Measurements from ENCODE around the gene HSPH1. TPM values are rescaled to one million over a fixed set of nuclear protein-coding genes. Genes with fewer than 3 reads are reported as not detected.
"Not testable (repeated sequence)": the region's sequence is repeated elsewhere in the genome, so short reads cannot be mapped to it uniquely, and the experiment has no call there.

Gene HSPH1
- total RNA-seq, 1 donor from 2014 or later: 26.3 TPM

DNA sequence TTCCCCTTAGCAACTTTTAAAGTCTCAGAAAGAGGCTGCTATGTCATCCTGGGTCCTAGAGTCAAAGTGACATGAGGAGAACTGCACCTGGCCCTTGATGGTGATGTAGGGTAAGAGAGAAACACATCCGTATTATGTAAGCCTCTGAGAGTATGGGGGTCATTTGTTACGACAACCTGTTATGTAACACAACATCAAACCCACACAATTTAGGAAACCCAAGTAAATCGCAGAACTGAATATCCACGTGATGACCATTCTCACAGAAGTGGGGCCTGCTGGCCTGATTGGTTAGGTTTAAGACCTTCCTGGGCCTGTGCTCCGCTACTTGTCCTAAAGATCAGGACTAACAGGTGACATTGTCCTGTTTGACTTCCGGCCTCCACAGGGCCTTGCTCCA is 22.7 kb upstream of the HSPH1 start:
- H3K4me3 ChIP-seq (ENCODE audit: low read depth, low read length): no peak overlapping the region
- FAIRE-seq (peak; percentile 90), DNase-seq (ENCODE audit: low read depth) (no peak)
- no peaks in the 10 kb centered on the region for H3K36me3 ChIP-seq (ENCODE audit: control insufficient read depth, insufficient read depth, low read length)
- TF ChIP-seq, protein P1, sequence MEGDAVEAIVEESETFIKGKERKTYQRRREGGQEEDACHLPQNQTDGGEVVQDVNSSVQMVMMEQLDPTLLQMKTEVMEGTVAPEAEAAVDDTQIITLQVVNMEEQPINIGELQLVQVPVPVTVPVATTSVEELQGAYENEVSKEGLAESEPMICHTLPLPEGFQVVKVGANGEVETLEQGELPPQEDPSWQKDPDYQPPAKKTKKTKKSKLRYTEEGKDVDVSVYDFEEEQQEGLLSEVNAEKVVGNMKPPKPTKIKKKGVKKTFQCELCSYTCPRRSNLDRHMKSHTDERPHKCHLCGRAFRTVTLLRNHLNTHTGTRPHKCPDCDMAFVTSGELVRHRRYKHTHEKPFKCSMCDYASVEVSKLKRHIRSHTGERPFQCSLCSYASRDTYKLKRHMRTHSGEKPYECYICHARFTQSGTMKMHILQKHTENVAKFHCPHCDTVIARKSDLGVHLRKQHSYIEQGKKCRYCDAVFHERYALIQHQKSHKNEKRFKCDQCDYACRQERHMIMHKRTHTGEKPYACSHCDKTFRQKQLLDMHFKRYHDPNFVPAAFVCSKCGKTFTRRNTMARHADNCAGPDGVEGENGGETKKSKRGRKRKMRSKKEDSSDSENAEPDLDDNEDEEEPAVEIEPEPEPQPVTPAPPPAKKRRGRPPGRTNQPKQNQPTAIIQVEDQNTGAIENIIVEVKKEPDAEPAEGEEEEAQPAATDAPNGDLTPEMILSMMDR (IDR thresholded peaks at IDR 0.05; ENCODE audit: insufficient read depth, low read length, severe bottlenecking): no peak
- no peaks in the 10 kb centered on the region for H3K27me3 ChIP-seq (ENCODE audit: control insufficient read depth, insufficient read depth, low read length)

DNA sequence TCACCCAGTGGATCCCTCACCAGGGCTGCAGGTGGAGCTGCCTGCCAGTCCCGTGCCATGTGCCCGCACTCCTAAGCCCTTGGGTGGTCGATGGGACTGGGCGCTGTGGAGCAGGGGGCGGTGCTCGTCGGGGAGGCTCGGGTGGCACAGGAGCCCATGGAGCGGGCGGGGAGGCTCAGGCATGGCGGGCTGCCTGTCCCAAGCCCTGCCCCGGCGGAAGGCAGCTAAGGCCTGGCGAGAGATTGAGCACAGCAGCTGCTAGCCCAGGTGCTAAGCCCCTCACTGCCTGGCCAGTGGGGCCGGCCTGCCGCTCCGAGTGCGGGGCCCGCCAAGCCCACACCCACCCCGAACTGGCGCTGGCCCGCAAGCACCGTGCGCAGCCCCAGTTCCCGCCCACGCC is 21.3 kb upstream of the HSPH1 start:
- Histone ChIP-seq H3K36me3 (ENCODE audit: control insufficient read depth, insufficient read depth, low read length) (no peaks in the 10 kb centered on the region), H3K4me3 (ENCODE audit: low read depth, low read length) (no peak overlapping the region), H3K27me3 (ENCODE audit: control insufficient read depth, insufficient read depth, low read length) (no peaks in the 10 kb centered on the region)
- TF ChIP-seq, protein P1 (IDR thresholded peaks at IDR 0.05; ENCODE audit: insufficient read depth, low read length, severe bottlenecking): no peak
- FAIRE-seq (no peak), DNase-seq (ENCODE audit: low read depth) (no peak)

DNA sequence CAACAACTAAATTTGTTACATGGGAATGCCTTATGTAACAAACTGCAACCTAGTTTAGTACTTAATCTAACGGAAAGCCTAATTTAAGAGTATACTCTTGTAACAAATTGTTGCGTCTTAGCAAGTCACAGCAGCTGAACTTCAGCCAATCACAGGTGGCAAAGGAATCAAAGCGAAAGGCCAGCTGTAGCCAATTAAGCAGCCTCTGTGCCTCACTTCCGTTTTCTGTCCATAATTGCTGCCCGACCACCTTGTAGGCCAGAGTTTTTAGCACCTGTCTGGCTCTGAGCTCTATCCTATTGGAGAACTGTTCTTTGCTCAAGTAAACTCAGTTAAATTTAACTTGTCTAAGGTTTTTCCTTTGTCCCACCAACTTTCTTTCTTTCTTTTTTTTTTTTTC is 18.1 kb upstream of the HSPH1 start:
- TF ChIP-seq, protein P1 (IDR thresholded peaks at IDR 0.05; ENCODE audit: insufficient read depth, low read length, severe bottlenecking): no peak
- H3K36me3 ChIP-seq (ENCODE audit: control insufficient read depth, insufficient read depth, low read length): no peaks in the 10 kb centered on the region
- DNase-seq (ENCODE audit: low read depth): no peak
- no peaks in the 10 kb centered on the region for H3K27me3 ChIP-seq (ENCODE audit: control insufficient read depth, insufficient read depth, low read length)
- H3K4me3 ChIP-seq (ENCODE audit: low read depth, low read length): no peak overlapping the region
- no peak for FAIRE-seq

DNA sequence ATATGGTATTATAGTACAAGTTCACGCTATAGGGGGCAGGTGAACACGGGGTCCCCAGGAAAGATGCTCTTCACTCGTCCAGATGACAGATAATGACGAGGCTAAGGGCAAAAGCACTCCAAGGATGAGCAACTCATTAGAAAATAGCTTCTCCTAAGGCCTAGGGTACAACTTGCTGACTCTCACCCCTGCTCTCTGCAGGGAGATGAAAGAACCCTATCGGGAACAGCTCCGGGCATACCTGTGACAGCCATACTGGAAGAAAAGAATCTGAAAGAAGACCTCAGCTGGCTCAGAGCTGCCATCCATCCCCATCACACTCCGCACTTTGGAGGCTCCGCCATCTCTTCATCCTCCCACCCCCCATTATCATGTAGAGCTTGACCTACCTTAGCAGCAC is 17.5 kb upstream of the HSPH1 start:
- DNase-seq (ENCODE audit: low read depth) (no peak), FAIRE-seq (no peak)
- H3K4me3 ChIP-seq (ENCODE audit: low read depth, low read length): no peak overlapping the region
- TF ChIP-seq, protein P1 (IDR thresholded peaks at IDR 0.05; ENCODE audit: insufficient read depth, low read length, severe bottlenecking): no peak
- H3K36me3 ChIP-seq (ENCODE audit: control insufficient read depth, insufficient read depth, low read length): no peaks in the 10 kb centered on the region
- no peaks in the 10 kb centered on the region for H3K27me3 ChIP-seq (ENCODE audit: control insufficient read depth, insufficient read depth, low read length)

DNA sequence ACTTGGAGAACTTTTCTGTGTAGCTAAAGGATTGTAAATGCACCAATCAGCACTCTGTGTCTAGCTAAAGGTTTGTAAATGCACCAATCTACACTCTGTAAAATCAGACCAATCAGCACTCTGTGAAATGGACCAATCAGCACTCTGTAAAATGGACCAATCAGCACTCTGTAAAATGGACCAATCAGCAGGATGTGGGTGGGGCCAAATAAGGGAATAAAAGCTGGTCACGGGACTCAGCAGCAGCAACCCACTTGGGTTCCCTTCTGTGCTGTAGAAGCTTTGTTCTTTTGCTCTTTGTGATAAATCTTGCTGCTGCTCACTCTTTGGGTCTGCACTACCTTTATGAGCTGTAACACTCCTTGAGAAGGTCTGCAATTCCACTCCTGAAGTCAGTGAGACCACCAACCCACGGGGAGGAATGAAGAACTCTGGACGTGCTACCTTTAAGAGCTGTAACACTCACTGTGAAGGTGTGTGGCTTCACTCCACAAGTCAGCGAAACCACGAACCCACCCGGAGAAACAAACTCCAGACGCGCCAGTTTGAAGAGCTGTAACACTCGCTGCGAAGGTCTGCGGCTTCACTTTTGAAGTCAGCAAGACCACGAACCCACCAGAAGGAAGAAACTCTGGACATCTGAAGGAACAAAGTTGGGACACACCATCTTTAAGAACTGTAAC is 16.2 kb upstream of the HSPH1 start:
- FAIRE-seq; DNase-seq (ENCODE audit: low read depth): not testable (repeated sequence)

DNA sequence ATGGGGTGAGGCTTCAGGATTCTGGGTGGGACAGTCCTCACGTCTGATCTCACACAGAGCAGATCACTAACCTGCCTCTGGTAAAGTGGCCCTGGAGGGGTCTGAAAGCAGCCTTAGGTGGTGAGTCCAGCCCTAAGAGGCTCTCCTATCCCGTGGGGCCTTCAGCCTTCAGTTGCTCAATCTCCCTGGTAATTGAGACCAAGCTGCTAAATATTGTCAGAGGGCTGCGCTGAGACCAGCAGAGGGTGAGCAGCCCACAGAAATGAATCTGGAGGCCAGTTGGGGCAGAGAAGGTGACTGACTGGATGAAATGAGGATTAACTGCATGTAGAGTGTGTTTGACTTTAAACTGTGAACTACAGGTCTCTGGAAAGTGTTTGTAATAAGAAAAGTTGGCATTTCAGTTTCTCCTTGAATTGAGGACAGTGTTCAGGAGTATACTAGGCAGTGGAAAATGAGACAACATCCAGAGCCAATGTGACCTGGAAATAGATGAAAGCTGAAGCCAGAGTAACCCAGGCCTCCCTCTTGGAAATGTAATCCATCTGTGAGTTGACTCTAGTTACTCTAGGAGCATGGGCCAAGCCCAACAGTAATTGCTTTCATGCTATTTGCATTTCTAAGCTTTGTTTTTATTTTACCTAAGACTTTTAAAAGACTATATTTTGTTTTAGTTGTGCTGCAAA is 14.3 kb upstream of the HSPH1 start:
- DNase-seq (ENCODE audit: low read depth) (no peak), FAIRE-seq (no peak)
- TF ChIP-seq, protein P1 (IDR thresholded peaks at IDR 0.05; ENCODE audit: insufficient read depth, low read length, severe bottlenecking): no peak
- Histone ChIP-seq H3K36me3 (ENCODE audit: control insufficient read depth, insufficient read depth, low read length) (no peaks in the 10 kb centered on the region), H3K27me3 (ENCODE audit: control insufficient read depth, insufficient read depth, low read length) (no peaks in the 10 kb centered on the region), H3K4me3 (ENCODE audit: low read depth, low read length) (no peak overlapping the region)

More for the DNA sequence above, 16.2 kb upstream of the HSPH1 start:
- H3K27me3 ChIP-seq (ENCODE audit: control insufficient read depth, insufficient read depth, low read length); H3K4me3 ChIP-seq (ENCODE audit: low read depth, low read length); H3K36me3 ChIP-seq (ENCODE audit: control insufficient read depth, insufficient read depth, low read length): not testable (repeated sequence)
